HG02973 (cell line): ENCODE data around the gene CLC.
"Not testable (repeated sequence)": the region's sequence is repeated elsewhere in the genome, so short reads cannot be mapped to it uniquely, and the experiment has no call there.

Source experiments
- ATAC-seq: cut with Tn5 transposase; IDR thresholded peaks from one replicate; pipeline ENCODE4 v1.9.1; 2021; ENCODE audit warnings: moderate library complexity; ENCODE audit not compliant: unreplicated experiment

The CLC gene

DNA sequence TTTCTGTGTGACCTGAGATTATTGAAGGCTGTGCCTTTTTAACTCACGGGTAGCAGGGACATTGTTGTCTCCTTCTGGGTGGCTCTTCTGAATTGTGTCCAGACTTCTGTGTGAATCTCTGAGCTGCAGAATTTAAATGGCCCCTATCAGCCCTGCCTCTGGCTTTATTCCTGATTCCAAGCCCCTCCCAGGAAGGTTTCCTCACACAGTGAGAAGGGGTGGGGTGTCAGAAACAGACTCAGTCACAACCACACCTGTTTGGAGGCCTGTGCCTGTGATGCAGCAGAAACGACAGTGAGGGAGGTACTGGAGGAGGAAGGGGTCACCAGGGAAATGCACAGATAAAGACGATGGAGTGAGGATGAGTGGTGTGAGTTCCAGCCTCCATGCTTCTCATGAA is at the start of gene CLC:
TSS of gene CLC (minus strand) at position 139 of the 400 bp plus-strand sequence. CDS start at position 62, 77 bp downstream.
- no peak for ATAC-seq

GRCh38 chr19:39780894-39781293 is 43.1 kb upstream of the CLC start:
- no peak for ATAC-seq

- ATAC-seq = no peak
Measured at GRCh38 chr19:39778763-39779162, 40.9 kb upstream of the CLC start, which contains the start of gene LEUTX. LEUTX (plus strand) TSS chr19:39778854; CDS start chr19:39778921, 67 bp downstream.

DNA sequence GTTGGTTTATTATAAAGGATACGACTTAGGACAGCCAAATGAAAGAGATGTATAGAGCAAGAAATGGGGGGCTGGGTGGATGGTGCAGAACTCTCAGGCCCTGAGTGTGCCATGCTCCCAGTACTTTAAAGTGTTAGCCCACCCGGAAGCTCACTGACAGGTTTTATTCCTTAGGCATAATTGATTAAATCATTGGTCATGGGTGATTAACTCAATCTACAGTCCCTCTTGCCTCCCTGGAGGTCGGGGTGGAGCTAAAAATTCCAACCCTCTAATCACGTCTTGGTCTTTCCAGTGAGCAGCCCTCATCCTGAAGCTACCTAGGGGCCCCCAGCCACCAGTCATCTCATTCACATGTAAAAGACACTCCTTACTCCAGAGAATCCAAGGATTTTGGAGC is 31.0 kb upstream of the CLC start:
- no peak for ATAC-seq

DNA sequence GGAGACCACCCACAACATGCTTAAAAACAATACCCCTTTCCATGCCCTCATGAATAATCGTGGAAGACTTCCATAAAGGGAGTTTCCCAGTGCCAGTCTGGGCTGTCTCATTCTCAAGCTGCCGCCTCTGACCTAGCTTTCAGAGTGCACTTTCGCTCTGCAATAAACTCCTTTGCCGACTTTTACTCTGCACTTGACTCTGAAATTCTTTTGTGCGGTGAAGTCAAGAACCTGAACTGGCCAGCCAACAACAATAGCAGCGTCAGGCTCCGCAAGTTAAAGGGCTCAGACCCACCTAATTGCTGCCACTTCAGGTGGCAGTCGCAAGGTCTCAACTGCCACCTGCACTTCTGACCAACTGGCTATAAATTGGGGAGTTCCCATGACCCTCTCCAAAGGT is 30.5 kb upstream of the CLC start:
- no peak for ATAC-seq

- ATAC-seq = no peak
Measured at GRCh38 chr19:39765091-39766076, 27.6 kb upstream of the CLC start.

- not testable (repeated sequence) for ATAC-seq
Measured at GRCh38 chr19:39761851-39762250, 24.0 kb upstream of the CLC start.

DNA sequence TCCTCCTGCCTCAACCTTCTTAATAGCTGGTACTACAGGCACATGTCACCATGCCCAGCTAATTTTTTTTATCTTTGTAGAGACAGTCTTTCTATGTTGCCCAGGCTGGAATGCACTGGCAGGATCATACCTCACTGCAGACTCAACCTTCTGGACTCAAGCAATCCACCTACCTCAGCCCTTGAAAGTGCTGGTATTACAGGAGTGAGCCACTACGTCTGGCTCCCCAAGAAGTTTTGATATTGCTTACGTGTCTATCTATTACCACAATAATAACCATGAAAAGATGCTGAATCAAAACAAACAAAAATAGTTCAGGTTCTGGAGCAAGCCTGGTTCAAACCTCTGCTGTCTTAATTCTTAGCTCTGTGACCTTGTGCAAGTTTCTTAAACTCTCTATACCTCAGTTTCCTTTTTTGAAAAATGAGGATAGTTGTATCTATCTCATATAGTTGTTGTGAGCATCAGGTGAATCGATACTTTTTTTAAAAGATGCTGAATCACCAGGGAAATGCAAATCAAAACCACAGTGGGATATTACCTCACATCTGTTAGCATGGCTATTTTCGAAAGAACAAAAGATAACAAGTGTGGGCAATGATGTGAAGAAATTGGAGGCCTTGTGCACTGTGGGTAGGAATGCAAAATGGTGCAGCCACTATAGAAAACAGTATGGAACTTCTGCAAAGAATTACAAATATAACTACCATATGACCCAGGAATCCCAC is 21.8 kb upstream of the CLC start:
- ATAC-seq = no peak

GRCh38 chr19:39754971-39755370 is 17.1 kb upstream of the CLC start:
- ATAC-seq = no peak

DNA sequence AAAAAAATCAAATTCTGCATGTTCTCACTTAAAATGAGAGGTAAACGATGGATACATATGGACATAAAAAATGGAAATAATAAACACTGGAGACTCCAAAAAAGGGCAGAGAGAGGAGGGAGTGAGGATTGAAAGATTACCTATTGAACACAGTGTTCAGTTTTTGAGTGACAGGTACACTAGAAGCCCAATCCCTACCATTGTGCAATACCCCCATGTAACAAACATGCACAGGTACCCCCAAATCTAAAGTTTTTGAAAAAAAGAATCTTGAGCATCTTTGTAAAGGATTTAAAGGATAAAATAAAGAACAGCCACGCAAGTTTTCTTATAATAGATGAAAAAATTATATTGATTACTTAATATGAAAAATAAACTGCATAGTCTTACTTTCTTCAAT is 16.7 kb upstream of the CLC start:
- no peak for ATAC-seq

DNA sequence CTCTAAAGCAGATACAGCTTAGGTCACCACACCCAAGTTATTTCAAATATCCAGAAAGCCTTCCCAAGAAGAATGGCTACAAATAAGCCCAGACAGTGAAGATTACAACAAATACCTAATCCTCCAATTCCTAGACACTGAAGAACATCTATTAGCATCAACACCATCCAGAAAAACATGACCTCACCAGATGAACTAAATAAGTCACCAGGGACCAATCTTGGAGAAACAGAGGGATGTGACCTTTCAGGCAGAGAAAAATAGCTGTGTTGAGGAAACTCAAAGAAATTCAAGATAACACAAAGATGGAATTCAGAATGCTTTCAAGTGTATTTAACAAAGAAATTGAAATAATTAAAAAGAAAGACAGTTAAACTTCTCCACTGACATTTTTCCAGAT is 15.0 kb upstream of the CLC start:
- no peak for ATAC-seq

DNA sequence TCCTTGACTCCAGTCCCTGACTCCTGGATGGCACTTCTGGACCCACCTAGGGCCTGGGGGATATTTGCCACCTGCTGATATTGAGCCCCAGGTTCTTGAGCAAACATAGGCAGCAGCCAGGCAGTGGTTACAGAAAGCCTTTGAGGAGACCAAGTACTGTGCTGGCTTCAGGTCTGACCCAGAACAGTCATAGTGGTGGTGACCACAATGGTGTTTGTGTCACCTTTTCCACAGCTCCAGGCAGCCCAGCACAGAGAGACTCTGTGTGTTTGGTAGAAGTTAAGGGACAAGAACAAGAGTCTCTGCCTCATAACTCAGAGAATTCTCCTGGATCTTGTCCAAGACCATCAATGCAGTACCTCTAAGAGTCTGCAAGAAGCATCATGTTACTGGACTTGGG is 14.6 kb upstream of the CLC start:
- no peak for ATAC-seq

DNA sequence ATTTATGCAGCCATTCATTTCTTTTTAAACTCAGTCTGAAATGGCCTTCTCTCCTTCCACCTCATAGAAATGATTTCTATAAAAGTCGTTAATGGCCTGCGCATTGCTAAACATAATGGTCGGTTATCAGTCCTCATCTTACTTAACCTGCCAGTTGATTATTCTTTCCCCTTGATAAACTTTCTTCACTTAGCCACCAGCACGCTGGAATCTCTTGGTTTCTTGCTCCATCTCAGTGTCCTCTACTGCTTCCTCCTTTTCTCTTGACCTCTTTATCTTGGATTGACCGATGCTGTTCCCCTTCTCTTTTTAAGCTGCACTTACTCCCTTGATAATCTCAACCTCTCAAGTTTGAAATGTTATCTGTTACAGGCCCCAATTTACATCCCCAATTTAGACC is 12.2 kb upstream of the CLC start:
- ATAC-seq = no peak

- ATAC-seq = no peak
Measured at GRCh38 chr19:39746836-39747529, 9.2 kb upstream of the CLC start.

- ATAC-seq = no peak
Measured at GRCh38 chr19:39745643-39746042, 7.8 kb upstream of the CLC start.

DNA sequence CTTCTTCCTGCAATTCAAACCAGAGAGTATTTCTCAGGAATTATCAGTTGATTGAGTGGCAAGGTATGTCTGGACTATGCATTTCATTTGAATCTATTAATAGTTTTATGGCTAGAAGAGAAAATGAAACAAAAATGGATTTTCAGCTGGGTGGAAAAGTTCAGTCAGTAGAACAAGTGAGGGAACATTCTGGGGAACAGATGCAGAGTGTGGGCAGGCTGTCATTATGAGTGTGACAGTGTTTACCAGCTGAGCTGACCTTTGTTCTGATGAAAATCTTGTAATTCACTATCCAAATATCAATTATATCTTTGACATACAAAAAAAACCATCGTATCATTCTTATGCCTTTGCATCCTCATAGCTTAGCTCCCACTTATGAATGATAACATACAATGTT is 2.6 kb upstream of the CLC start:
- no peak for ATAC-seq

GRCh38 chr19:39738814-39739213 is 985 bp upstream of the CLC start:
- ATAC-seq = no peak

DNA sequence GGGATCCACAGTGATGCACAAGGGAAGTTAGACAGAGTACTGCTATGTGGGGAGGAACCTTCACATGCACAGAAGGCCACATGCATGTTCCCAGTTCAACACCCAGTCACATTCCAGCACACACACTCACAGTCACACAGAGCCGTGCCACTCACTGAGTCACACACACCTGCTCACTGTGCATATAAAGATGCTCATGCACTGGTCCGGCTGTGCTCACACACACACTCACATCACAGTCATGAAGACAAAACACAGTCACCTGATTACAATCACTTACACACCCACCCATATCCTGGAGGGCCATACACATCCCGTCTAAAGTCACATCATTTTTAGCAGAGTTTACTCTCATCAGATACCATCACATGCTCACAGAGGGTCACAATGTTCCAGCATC is 478 bp downstream of the CLC start:
- no peak for ATAC-seq

DNA sequence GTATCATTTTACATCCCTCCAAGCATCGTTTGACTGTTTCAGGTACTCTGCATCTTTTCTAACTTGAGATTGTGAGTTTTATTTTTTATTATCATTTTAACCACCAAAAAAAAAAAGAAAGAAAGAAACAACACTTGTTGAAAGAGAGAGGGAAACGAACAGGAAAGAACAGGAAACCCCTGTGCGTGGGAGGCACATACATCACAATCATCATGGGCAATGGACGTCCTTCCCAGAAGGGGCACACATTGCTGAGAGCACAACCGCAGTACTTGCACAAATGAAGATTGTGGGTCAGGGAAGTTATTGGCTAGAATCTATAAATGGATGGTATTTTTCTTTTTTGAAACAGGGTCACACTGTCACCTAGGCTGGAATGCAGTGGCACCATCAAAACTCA is 1.7 kb downstream of the CLC start:
- no peak for ATAC-seq

- no peak for ATAC-seq
Measured at GRCh38 chr19:39735688-39736087, 2.1 kb downstream of the CLC start.

DNA sequence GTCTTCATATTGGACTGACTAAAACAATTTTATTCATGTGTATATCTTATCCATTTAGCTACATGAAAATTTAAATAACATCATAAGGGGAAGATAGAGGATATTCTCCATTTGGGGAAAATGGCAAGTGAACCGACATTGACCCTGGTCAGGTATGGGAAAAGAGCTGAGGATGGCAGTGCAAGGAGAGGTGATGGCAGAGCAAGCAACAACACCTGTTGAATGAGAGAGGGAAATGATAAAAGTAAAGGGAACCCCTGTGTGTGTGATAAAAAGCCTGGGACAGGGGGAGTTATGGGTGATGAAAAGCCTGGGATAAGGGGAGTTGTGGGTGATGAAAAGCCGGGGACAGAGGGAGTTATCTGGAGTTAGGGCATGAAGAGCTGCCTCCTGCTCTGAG is 4.0 kb downstream of the CLC start:
- ATAC-seq = no peak
